HG03095 (cell line): ENCODE results near the gene MRPS25.
"Not testable (repeated sequence)": the region's sequence is repeated elsewhere in the genome, so short reads cannot be mapped to it uniquely, and the experiment has no call there.

Experiments
- ATAC-seq: cut with Tn5 transposase; IDR thresholded peaks from one replicate; pipeline ENCODE4 v1.9.1; 2021; ENCODE audit warnings: moderate library complexity; ENCODE audit not compliant: unreplicated experiment

The MRPS25 gene

GRCh38 chr3:15044326-15044725 lies 20.8 kb downstream of the MRPS25 start:
- ATAC-seq = no peak

- ATAC-seq = no peak
These were observed 21.5 kb downstream of the MRPS25 start for GRCh38 chr3:15043408-15044171.

GRCh38 chr3:15042936-15043335 lies 22.2 kb downstream of the MRPS25 start:
- ATAC-seq = no peak

DNA sequence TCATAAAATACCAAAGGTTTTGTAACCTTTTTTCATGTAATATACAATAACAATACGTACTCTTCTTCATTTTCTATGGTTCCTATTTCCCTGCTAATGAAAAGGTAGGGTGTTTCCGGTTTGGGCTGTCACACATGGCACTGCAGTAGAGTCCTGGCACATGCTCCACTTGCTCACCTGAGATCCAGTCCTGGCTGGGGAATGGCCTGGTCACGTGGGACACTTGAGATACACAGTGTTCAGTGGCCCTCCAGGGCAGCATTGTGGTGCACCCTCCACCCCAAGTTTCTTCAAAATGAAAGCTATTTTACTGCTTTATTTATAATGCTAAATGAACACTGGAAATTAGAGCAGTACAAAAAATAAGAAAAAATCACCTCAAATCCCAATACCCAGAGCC lies 23.2 kb downstream of the MRPS25 start:
- ATAC-seq = no peak

GRCh38 chr3:15040844-15041243 lies 24.3 kb downstream of the MRPS25 start:
- ATAC-seq = no peak

DNA sequence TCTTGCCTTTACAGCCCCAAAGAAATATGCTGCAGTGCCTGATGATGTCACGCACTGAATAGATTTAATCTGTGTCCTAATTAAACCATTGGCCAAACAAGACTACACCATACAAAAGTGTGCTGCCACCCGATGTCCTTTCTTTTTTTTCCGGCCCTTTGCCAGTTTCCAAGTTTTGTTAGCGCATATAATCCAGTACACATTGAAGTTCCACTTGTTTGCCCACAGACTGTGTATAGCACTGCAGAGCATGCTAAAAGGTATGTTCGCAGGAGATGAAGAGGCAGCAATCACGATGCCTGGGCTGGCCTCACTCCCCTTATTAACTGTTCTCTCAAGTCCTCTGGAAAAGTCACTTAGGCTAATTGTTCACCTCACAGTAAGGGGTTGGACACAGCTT lies 26.8 kb downstream of the MRPS25 start:
- no peak for ATAC-seq

- no peak for ATAC-seq
These were observed 32.0 kb downstream of the MRPS25 start for GRCh38 chr3:15033103-15033502.

GRCh38 chr3:15032650-15033049 lies 32.5 kb downstream of the MRPS25 start:
- ATAC-seq = no peak

GRCh38 chr3:15029625-15030024 lies 35.5 kb downstream of the MRPS25 start:
- no peak for ATAC-seq

GRCh38 chr3:15023719-15024118 lies 41.4 kb downstream of the MRPS25 start:
- ATAC-seq = no peak

- no peak for ATAC-seq
These were observed 41.9 kb downstream of the MRPS25 start for GRCh38 chr3:15023249-15023648.

GRCh38 chr3:15017191-15017590 lies 47.9 kb downstream of the MRPS25 start:
- no peak for ATAC-seq

GRCh38 chr3:15015456-15015855 lies 49.7 kb downstream of the MRPS25 start:
- ATAC-seq = no peak

- ATAC-seq = no peak
These were observed 50.3 kb downstream of the MRPS25 start for GRCh38 chr3:15014606-15015328.

DNA sequence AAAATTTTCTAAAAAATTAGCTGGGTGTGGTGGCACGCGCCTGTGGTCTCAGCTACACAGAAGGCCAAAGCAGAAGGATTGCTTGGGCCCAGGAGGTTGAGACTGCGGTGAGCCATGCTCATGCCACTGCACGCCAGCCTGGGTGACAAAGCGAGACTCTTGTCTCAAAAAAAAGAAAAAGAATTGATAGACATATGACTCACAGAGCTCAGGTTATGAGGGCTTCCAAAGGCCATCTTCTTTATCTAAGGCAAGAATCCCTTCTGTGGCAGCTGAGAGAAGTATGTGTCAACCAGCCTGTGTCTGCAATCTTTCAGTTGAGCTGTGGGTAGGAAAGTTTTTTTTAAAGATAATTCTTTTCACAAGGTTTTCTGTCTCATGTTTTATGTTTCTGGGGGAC lies 53.9 kb downstream of the MRPS25 start:
- no peak for ATAC-seq

GRCh38 chr3:15010664-15011063 lies 54.5 kb downstream of the MRPS25 start:
- no peak for ATAC-seq

DNA sequence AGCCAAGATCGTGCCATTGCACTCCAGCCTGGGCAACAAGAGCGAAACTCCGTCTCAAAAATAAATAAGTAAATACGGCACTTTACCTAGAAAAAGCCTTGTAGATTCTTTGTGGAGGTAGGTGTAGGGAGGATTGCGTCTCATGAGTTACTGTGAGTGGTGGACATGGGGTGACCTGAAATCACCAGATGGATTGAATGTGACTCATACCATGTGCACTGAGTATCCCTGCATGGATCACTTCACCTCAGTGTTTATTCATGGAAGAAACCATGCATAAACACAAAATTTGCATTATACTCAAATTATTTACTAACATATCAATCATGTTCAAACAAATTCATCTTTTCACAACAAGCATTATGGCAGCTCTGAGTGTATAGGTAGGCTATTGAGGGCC lies 55.9 kb downstream of the MRPS25 start:
- no peak for ATAC-seq

DNA sequence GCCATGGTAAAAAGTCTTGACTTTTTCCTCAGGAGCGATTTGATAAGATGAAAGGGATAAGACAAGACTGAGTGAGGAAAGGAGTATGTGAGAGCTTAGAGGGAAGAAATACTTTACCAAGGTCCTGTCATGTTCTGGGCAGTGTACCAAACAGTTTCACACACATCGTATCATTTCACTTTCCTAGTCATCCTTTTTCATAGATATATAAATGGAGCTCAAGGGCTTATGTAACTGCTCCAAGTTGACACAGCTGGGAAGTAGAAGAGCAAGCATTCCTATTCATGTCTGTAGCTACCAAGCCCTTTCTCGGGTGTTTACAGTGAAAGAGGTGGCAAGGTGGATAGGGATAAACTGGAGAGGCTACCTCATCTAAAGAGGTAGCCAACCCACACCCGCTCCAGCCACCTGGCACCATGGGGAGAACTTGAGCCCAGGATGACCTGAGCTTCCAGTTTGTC lies 57.4 kb downstream of the MRPS25 start:
- no peak for ATAC-seq

- not testable (repeated sequence) for ATAC-seq
These were observed 65.9 kb downstream of the MRPS25 start for GRCh38 chr3:14999182-14999581.
